Natural killer cell (primary cell): ENCODE data around the gene HIP1R. TPM values are rescaled to one million over a fixed set of nuclear protein-coding genes. Genes with fewer than 3 reads are reported as not detected.
A peak's percentile ranks its signal among the peaks of the same experiment; 100 is the strongest.
"Not testable (repeated sequence)": the region's sequence is repeated elsewhere in the genome, so short reads cannot be mapped to it uniquely, and the experiment has no call there.

ENCODE experiments used
- ATAC-seq, 3 donors: fragments of 150-1000 bp in 2 of 3; fragments of 200-7000 bp in 1 of 3; cut with Tn5 transposase; 1 replicate in 1 of 3; 2 replicates in 2 of 3; pipeline ENCODE4 v1.10.0; 2021; ENCODE audit warnings: mild to moderate bottlenecking in 2 of 3, moderate library complexity in 2 of 3
- DNase-seq, 2 donors: peaks; one replicate each; pipeline versions ENCODE4 v3.0.0 to v3.0.0-alpha.2; 2013 to 2021; ENCODE audit warnings: mixed read lengths in 1 of 2
- H3K27ac ChIP-seq: one replicate; pipeline ENCODE4 v1.5.1; 2013; ENCODE audit warnings: mild to moderate bottlenecking, low read length
- H3K27me3 ChIP-seq: one replicate; pipeline ENCODE4 v1.6.1; 2013; ENCODE audit warnings: low read length; ENCODE audit not compliant: control insufficient read depth, insufficient read depth
- H3K36me3 ChIP-seq: one replicate; pipeline ENCODE4 v1.6.1; 2013; ENCODE audit warnings: low read length; ENCODE audit not compliant: control insufficient read depth, insufficient read depth
- H3K4me1 ChIP-seq: one replicate; pipeline ENCODE4 v1.6.1; 2013; ENCODE audit warnings: low read length; ENCODE audit not compliant: control insufficient read depth, insufficient read depth
- H3K4me3 ChIP-seq: one replicate; pipeline ENCODE4 v1.5.1; 2013; ENCODE audit warnings: low read length
- H3K9me3 ChIP-seq: one replicate; pipeline ENCODE4 v1.6.1; 2013; ENCODE audit warnings: low read length; ENCODE audit not compliant: control insufficient read depth, insufficient read depth
- H3K27ac Mint-ChIP-seq, 2 donors: one replicate each; pipeline ENCODE4 v1.8.0; 2022; ENCODE audit warnings: mild to moderate bottlenecking in 2 of 2, mixed read lengths in 2 of 2, moderate library complexity in 1 of 2
- H3K27me3 Mint-ChIP-seq, 2 donors: one replicate each; pipeline ENCODE4 v1.8.0; 2022; ENCODE audit warnings: low read depth in 2 of 2, mixed read lengths in 2 of 2
- H3K36me3 Mint-ChIP-seq: one replicate; pipeline ENCODE4 v1.8.0; 2022; ENCODE audit warnings: mixed read lengths
- H3K4me1 Mint-ChIP-seq, 2 donors: one replicate each; pipeline ENCODE4 v1.8.0; 2022; ENCODE audit warnings: mixed read lengths in 2 of 2
- H3K4me3 Mint-ChIP-seq: one replicate; pipeline ENCODE4 v1.8.0; 2022; ENCODE audit warnings: mild to moderate bottlenecking, moderate library complexity, mixed read lengths
- H3K9me3 Mint-ChIP-seq, 2 donors: one replicate each; pipeline ENCODE4 v1.8.0; 2022; ENCODE audit warnings: mixed read lengths in 2 of 2
- WGBS: methylation state at CpG from one replicate; pipeline ENCODE4 v1.1.7; 2013; ENCODE audit warnings: missing lambda C conversion rate; ENCODE audit not compliant: insufficient coverage; 5-methylcytosine and 5-hydroxymethylcytosine counted together
- intact Hi-C: fragments of 100-400 bp; cut with micrococcal nuclease; formaldehyde crosslinking; loops from one replicate; pipeline ENCODE4 v1.14.2; 2022
- total RNA-seq, 4 donors: library from RNA; stranded (reverse); fragments of 120-200 nt in 1 of 4; gene quantifications; one replicate each; pipeline versions ENCODE4 v1.2.3 to v1.2.4, GENCODE V29; 2013 to 2022
- TF ChIP-seq, protein P1 (sequence below): fragments of 200-600 bp; IDR thresholded peaks from one replicate; pipeline ENCODE4 v1.8.0; 2022; ENCODE audit warnings: antibody characterized with exemption

HIP1R gene
- total RNA-seq, 3 donors from 2014 or later (not counting 1 experiment from before 2014, with no cell fraction given): 78.6 to 93.1 (median 85.5) TPM

GRCh38 chr12:122889761-122890520 lies 54.7 kb downstream of the HIP1R start:
- whole genome bisulfite sequencing: 23% methylated on average over 8 of the region's 13 CpGs
- Histone ChIP-seq H3K4me1 (peaks cover 76% of the 10 kb centered on the region), H3K27me3 (no peaks in the 10 kb centered on the region), H3K4me3 (no peak overlapping the region), H3K9me3 (no peaks in the 10 kb centered on the region), H3K36me3 (no peaks in the 10 kb centered on the region), H3K27ac (peak overlapping the region; percentile 12)
- Mint-ChIP-seq H3K4me1 (peaks cover 87 to 88% of the 10 kb centered on the region in 2 donors), H3K36me3 (no peaks in the 10 kb centered on the region), H3K4me3 (peak overlapping the region; percentile 90), H3K9me3 (no peaks in the 10 kb centered on the region), H3K27ac (peak overlapping the region; percentile 87 to 100), H3K27me3 (no peaks in the 10 kb centered on the region)
- TF ChIP-seq, protein P1, sequence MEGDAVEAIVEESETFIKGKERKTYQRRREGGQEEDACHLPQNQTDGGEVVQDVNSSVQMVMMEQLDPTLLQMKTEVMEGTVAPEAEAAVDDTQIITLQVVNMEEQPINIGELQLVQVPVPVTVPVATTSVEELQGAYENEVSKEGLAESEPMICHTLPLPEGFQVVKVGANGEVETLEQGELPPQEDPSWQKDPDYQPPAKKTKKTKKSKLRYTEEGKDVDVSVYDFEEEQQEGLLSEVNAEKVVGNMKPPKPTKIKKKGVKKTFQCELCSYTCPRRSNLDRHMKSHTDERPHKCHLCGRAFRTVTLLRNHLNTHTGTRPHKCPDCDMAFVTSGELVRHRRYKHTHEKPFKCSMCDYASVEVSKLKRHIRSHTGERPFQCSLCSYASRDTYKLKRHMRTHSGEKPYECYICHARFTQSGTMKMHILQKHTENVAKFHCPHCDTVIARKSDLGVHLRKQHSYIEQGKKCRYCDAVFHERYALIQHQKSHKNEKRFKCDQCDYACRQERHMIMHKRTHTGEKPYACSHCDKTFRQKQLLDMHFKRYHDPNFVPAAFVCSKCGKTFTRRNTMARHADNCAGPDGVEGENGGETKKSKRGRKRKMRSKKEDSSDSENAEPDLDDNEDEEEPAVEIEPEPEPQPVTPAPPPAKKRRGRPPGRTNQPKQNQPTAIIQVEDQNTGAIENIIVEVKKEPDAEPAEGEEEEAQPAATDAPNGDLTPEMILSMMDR: no peak
- DNase-seq (no peak), ATAC-seq (peak; percentile 37 to 58 (median 52))
- intact Hi-C loops: loop anchor here (1.0 kb wide), 1 partner anchor 8 kb away; no protein-coding TSS in a partner anchor

DNA sequence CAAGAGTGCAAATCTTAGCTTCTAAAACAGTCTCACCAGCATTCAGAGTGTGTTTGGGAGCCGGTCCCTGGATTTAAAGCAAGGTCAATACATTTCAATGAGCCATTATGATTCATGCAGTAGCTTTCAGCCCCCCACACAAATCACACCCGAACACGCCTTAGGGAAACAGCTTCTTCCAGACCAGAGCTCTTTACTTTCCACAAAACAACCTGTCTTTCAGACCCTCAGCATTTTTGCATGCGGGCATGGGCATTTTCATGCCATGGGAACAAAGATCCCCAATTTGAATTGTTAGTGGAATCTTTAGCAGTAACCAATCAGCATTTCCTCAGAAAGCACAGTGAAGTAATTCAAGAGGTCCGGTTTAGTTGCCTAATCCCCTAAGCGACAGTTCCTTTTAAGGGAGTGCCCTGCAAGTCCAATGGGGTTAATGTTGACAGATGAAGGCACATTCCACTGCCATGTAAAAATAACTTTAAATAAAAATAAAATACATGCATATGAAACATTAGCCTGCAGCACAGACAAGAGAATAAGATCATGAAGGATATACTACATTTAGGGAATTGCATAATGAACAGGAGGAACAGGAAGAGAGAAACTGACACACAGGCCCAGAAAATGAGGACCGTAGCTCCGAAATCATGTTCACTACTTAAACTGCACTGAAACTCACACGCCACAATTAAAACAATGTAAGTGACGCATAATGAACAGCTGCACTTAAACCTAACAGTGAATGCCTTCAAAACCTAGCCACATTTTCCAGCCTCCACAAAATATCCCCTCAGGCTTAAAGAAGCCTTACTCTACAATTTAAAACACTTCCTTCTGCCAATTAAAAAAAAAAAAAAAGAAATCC lies 56.6 kb downstream of the HIP1R start:
- peak overlapping the region; percentile 90 for H3K4me3 Mint-ChIP-seq
- TF ChIP-seq, protein P1: no peak
- Histone ChIP-seq H3K27me3 (no peaks in the 10 kb centered on the region), H3K36me3 (no peaks in the 10 kb centered on the region), H3K27ac (no peak overlapping the region), H3K9me3 (no peaks in the 10 kb centered on the region), H3K4me3 (no peak overlapping the region), H3K4me1 (peaks cover 83% of the 10 kb centered on the region)
- peaks cover 0 to 4% of the 10 kb centered on the region in 2 donors for H3K9me3 Mint-ChIP-seq
- H3K4me1 Mint-ChIP-seq: peaks cover 94 to 96% of the 10 kb centered on the region in 2 donors
- 62% methylated on average over 10 of the region's 10 CpGs for WGBS
- no peaks in the 10 kb centered on the region for H3K27me3 Mint-ChIP-seq
- ATAC-seq (no peak), DNase-seq (no peak)
- H3K27ac Mint-ChIP-seq: peak overlapping the region; percentile 87 to 100
- H3K36me3 Mint-ChIP-seq: no peaks in the 10 kb centered on the region
- intact Hi-C loops: no loop called here

- DNase-seq, H3K27me3 Mint-ChIP-seq, H3K36me3 ChIP-seq, H3K4me3 ChIP-seq, H3K27ac ChIP-seq, H3K9me3 ChIP-seq, intact Hi-C loops, H3K27me3 ChIP-seq, ATAC-seq, H3K9me3 Mint-ChIP-seq, H3K36me3 Mint-ChIP-seq: not testable (repeated sequence)
- H3K4me1 ChIP-seq: peaks cover 83% of the 10 kb centered on the region
- Mint-ChIP-seq H3K4me1 (peaks cover 90 to 94% of the 10 kb centered on the region in 2 donors), H3K27ac (peak overlapping the region in 1 of 2 donors; percentile 100), H3K4me3 (peak overlapping the region; percentile 90)
- 96% methylated on average over 9 of the region's 9 CpGs for WGBS
Observed at GRCh38 chr12:122892724-122893123, 57.5 kb downstream of the HIP1R start.
